Glomerular visceral epithelial cell (primary cell): ENCODE data around the gene DDX17.
A peak's percentile ranks its signal among the peaks of the same experiment; 100 is the strongest.

Experiments
- DNase-seq: peaks from one replicate; pipeline ENCODE4 v3.0.0-alpha.2; 2016; ENCODE audit errors: extremely low spot score

Gene DDX17

GRCh38 chr22:38506118-38506962 lies at the start of gene DDX17:
Gene DDX17, minus strand, starts transcription at chr22:38506311.
- DNase-seq: peak; percentile 92

- DNase-seq: no peak
Measured at GRCh38 chr22:38554281-38554680, 48.2 kb upstream of the DDX17 start.

GRCh38 chr22:38549101-38549894 lies 43.2 kb upstream of the DDX17 start:
- no peak for DNase-seq

- peak; percentile 48 for DNase-seq
Measured at GRCh38 chr22:38540701-38541100, 34.6 kb upstream of the DDX17 start.

GRCh38 chr22:38531251-38531938 lies 25.3 kb upstream of the DDX17 start:
- DNase-seq: no peak

- DNase-seq: no peak
Measured at GRCh38 chr22:38524429-38524828, 18.3 kb upstream of the DDX17 start.

- no peak for DNase-seq
Measured at GRCh38 chr22:38523479-38523878, 17.4 kb upstream of the DDX17 start.

GRCh38 chr22:38523029-38523428 lies 16.9 kb upstream of the DDX17 start:
- DNase-seq: no peak

- no peak for DNase-seq
Measured at GRCh38 chr22:38519453-38520250, 13.5 kb upstream of the DDX17 start.

- DNase-seq: no peak
Measured at GRCh38 chr22:38518620-38519019, 12.5 kb upstream of the DDX17 start.

- no peak for DNase-seq
Measured at GRCh38 chr22:38513063-38513462, 7.0 kb upstream of the DDX17 start.

GRCh38 chr22:38510416-38510970 lies 4.4 kb upstream of the DDX17 start:
- DNase-seq: no peak

GRCh38 chr22:38505541-38506117 lies 482 bp downstream of the DDX17 start:
- DNase-seq: peak; percentile 42

GRCh38 chr22:38504731-38505540 lies 1.2 kb downstream of the DDX17 start:
- DNase-seq: peak; percentile 55

- no peak for DNase-seq
Measured at GRCh38 chr22:38503021-38503420, 3.1 kb downstream of the DDX17 start.

GRCh38 chr22:38501797-38502672 lies 4.1 kb downstream of the DDX17 start:
- DNase-seq: no peak

- no peak for DNase-seq
Measured at GRCh38 chr22:38497869-38498268, 8.2 kb downstream of the DDX17 start.

- DNase-seq: no peak
Measured at GRCh38 chr22:38494939-38495338, 11.2 kb downstream of the DDX17 start.

- DNase-seq: no peak
Measured at GRCh38 chr22:38494498-38494897, 11.6 kb downstream of the DDX17 start.
